Uterus (tissue), 4 donors: ENCODE measurements around the gene SEC14L3. TPM values are rescaled to one million over a fixed set of nuclear protein-coding genes. Genes with fewer than 3 reads are reported as not detected.
"Not testable (repeated sequence)": the region's sequence is repeated elsewhere in the genome, so short reads cannot be mapped to it uniquely, and the experiment has no call there.

Experiments used
- DNase-seq, 2 donors: peaks; one replicate each; pipeline ENCODE4 v3.0.0-alpha.2; 2019 to 2020
- H3K27ac ChIP-seq, 2 donors: fragments of 200-600 bp; sonication (generic); 1 replicate in 1 of 2; 2 replicates in 1 of 2; pipeline ENCODE4 v1.5.1; 2016 to 2018
- H3K27me3 ChIP-seq, 2 donors: fragments of 200-600 bp; sonication (generic); one replicate each; pipeline ENCODE4 v1.5.1; 2018 to 2019; ENCODE audit warnings: control low read depth in 1 of 2
- H3K36me3 ChIP-seq, 2 donors: fragments of 200-600 bp; sonication (generic); one replicate each; pipeline ENCODE4 v1.5.1; 2019; ENCODE audit warnings: control low read depth in 1 of 2
- H3K4me1 ChIP-seq, 2 donors: fragments of 200-600 bp; sonication (generic); one replicate each; pipeline ENCODE4 v1.5.1; 2018 to 2019; ENCODE audit warnings: control low read depth in 1 of 2
- H3K4me3 ChIP-seq, 2 donors: fragments of 200-600 bp; sonication (generic); 1 replicate in 1 of 2; 2 replicates in 1 of 2; pipeline ENCODE4 v1.5.1; 2018 to 2019; ENCODE audit warnings: mild to moderate bottlenecking in 1 of 2
- H3K9me3 ChIP-seq, 2 donors: fragments of 200-600 bp; sonication (generic); one replicate each; pipeline ENCODE4 v1.5.1; 2019; ENCODE audit warnings: control low read depth in 1 of 2
- POLR2A ChIP-seq, 2 donors: fragments of 450-650 bp; IDR thresholded peaks; one replicate each; pipeline ENCODE4 v1.6.1; 2016; ENCODE audit warnings: antibody characterized with exemption in 2 of 2, mild to moderate bottlenecking in 1 of 2, moderate library complexity in 1 of 2
- intact Hi-C: fragments of 100-400 bp; cut with DNase I; formaldehyde crosslinking; loops from one replicate; pipeline ENCODE4 v1.15.1; 2023; ENCODE audit warnings: low total_unique reads
- total RNA-seq, 4 donors: library from RNA; depleted of rRNA in 3 of 4; stranded (reverse); fragments of >200 nt in 3 of 4; gene quantifications; one replicate each; pipeline versions ENCODE4 v1.1.0 to v1.2.4, GENCODE V29; 2014 to 2023
- TF ChIP-seq, protein P1 (sequence below), 4 experiments: fragments of 200-600 bp in 2 of 4; fragments of 450-650 bp in 2 of 4; sonication (generic) in 2 of 4; IDR thresholded peaks; one replicate each; pipeline ENCODE4 v1.5.1; 2016 to 2019; ENCODE audit warnings: antibody characterized with exemption in 4 of 4, mild to moderate bottlenecking in 2 of 4, moderate library complexity in 1 of 4
- donor health status: DM: yes; HTN: yes; CAD: no.

SEC14L3 gene
- total RNA-seq, 4 donors from 2014 or later: not detected

GRCh38 chr22:30470655-30471054 is 1.2 kb downstream of the SEC14L3 start:
- Histone ChIP-seq H3K4me1 (no peaks in the 10 kb centered on the region), H3K36me3 (no peaks in the 10 kb centered on the region), H3K9me3 (no peaks in the 10 kb centered on the region), H3K27me3 (no peaks in the 10 kb centered on the region), H3K27ac (no peak overlapping the region), H3K4me3 (no peak overlapping the region)
- intact Hi-C loops: no loop called here
- no peak for DNase-seq
- TF ChIP-seq, protein P1, sequence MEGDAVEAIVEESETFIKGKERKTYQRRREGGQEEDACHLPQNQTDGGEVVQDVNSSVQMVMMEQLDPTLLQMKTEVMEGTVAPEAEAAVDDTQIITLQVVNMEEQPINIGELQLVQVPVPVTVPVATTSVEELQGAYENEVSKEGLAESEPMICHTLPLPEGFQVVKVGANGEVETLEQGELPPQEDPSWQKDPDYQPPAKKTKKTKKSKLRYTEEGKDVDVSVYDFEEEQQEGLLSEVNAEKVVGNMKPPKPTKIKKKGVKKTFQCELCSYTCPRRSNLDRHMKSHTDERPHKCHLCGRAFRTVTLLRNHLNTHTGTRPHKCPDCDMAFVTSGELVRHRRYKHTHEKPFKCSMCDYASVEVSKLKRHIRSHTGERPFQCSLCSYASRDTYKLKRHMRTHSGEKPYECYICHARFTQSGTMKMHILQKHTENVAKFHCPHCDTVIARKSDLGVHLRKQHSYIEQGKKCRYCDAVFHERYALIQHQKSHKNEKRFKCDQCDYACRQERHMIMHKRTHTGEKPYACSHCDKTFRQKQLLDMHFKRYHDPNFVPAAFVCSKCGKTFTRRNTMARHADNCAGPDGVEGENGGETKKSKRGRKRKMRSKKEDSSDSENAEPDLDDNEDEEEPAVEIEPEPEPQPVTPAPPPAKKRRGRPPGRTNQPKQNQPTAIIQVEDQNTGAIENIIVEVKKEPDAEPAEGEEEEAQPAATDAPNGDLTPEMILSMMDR (IDR thresholded peaks at IDR 0.05): no peak
- TF ChIP-seq POLR2A (IDR thresholded peaks at IDR 0.05): no peak

DNA sequence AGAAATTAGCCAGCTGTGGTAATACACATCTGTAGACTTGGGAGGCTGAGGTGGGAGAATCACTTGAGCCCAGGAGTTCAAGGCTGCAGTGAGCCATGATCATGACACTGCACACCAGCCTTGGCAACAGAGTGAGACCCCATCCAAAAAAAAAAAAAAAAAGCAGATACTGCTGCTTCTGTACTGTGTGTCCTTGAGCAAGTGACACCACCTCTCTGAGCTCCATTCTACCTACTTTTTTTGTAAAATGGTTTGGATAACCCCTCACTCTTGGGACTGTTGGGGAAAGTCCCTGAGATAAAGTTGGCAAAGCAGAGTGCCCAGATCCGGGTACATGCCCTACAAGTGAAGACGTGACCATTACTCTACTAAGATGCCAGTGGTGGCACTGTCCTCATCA is 2.7 kb downstream of the SEC14L3 start:
- H3K4me1 ChIP-seq: no peaks in the 10 kb centered on the region
- no peaks in the 10 kb centered on the region for H3K27me3 ChIP-seq

DNA sequence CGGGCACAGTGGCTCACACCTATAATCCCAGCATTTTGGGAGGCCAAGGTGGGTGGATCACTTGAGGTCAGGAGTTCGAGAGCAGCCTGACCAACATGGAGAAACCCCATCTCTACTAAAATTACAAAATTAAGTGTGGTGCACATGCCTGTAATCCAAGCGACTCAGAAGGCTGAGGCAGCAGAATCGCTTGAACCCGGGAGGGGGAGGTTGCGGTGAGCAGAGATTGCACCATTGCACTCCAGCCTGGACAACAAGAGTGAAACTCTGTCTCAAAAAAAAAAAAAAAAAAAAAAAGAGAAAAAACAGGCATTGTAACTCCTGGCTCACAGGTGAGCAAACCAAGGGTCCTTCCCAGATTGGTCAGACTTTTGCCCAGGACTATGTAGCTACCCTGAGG is 11.3 kb downstream of the SEC14L3 start:
- H3K4me1 ChIP-seq, H3K27me3 ChIP-seq, H3K9me3 ChIP-seq, intact Hi-C loops, H3K4me3 ChIP-seq, H3K27ac ChIP-seq, H3K36me3 ChIP-seq, DNase-seq: not testable (repeated sequence)

More for the DNA sequence above, 2.7 kb downstream of the SEC14L3 start:
- no peaks in the 10 kb centered on the region for H3K9me3 ChIP-seq
- no peak overlapping the region for H3K27ac ChIP-seq
- intact Hi-C loops: no loop called here
- DNase-seq: no peak
- H3K36me3 ChIP-seq: no peaks in the 10 kb centered on the region
- H3K4me3 ChIP-seq: no peak overlapping the region
- TF ChIP-seq POLR2A (IDR thresholded peaks at IDR 0.05): no peak
- TF ChIP-seq, protein P1 (IDR thresholded peaks at IDR 0.05): no peak

- H3K27ac ChIP-seq: no peak overlapping the region
- H3K4me3 ChIP-seq: no peak overlapping the region
- no peaks in the 10 kb centered on the region for H3K27me3 ChIP-seq
- H3K9me3 ChIP-seq: no peaks in the 10 kb centered on the region
- TF ChIP-seq, protein P1 (IDR thresholded peaks at IDR 0.05): no peak
- no peaks in the 10 kb centered on the region for H3K36me3 ChIP-seq
- DNase-seq: no peak
- intact Hi-C loops: no loop called here
- no peaks in the 10 kb centered on the region for H3K4me1 ChIP-seq
These were observed 11.7 kb downstream of the SEC14L3 start for GRCh38 chr22:30460147-30460546.

DNA sequence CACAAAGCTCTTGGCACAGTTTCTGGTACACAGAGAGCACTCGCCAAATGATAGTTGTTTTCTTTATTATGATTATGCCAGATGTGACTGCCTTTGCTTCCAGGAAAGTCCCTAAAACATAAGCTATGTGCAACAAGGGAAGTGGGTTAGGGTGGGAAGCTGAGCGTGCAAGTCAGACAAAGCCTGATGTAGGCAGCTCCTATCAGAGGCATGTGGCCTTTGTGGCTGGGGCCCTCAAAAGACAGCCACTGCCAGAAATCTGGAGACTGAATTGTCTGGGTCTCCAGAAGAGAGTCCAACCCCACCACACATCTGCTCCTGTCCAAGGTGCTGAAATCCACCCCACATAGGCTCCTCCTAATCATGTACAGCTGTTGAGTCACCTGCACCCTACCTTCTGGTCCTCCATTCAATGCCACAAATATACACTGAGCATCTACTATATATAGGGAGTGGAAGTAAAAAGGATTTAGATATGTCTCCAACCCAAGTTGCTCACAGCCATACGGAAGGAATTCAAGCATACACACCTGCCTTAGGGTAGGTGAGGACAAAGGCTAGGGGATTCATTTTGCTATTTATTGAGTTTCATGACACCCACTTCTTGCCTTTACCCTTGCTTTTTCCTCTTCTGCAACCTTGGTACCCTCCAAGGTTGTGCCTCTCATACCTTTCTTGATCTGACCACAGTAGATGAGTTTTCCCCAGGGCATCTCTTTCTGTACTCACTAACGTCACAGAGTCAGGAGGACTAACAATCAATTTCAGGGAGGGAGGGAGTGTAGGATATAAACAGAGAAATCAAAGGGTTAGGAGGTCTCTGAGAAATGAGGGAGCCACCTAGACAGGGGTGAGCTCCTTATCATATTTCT is 12.4 kb downstream of the SEC14L3 start:
- no peak overlapping the region for H3K4me3 ChIP-seq
- no peaks in the 10 kb centered on the region for H3K4me1 ChIP-seq
- TF ChIP-seq, protein P1 (IDR thresholded peaks at IDR 0.05): no peak
- TF ChIP-seq POLR2A (IDR thresholded peaks at IDR 0.05): no peak
- no peak overlapping the region for H3K27ac ChIP-seq
- no peaks in the 10 kb centered on the region for H3K9me3 ChIP-seq
- no peaks in the 10 kb centered on the region for H3K36me3 ChIP-seq
- no peak for DNase-seq
- no peaks in the 10 kb centered on the region for H3K27me3 ChIP-seq
- intact Hi-C loops: no loop called here
